Left lobe of liver (tissue), 2 donors: ENCODE results near the gene TMEM87B. TPM values are rescaled to one million over a fixed set of nuclear protein-coding genes. Genes with fewer than 3 reads are reported as not detected.

Source experiments
- ATAC-seq: fragments of 200-7000 bp; cut with Tn5 transposase; one replicate; pipeline ENCODE4 v1.9.1; 2020; ENCODE audit warnings: mild to moderate bottlenecking, moderate library complexity
- DNase-seq: peaks from one replicate; pipeline ENCODE4 v3.0.0-alpha.2; 2020; ENCODE audit warnings: low spot score
- total RNA-seq: library from RNA; stranded (reverse); gene quantifications from one replicate; pipeline ENCODE4 v1.2.1, GENCODE V29; 2021
- donor health status: DM: no; HTN: no; CAD: no; lungs with moderate emphysema.
- donor health status: DM: no; HTN: yes; CAD: no.

The TMEM87B gene
- total RNA-seq, 1 donor from 2014 or later = 7.5 TPM

DNA sequence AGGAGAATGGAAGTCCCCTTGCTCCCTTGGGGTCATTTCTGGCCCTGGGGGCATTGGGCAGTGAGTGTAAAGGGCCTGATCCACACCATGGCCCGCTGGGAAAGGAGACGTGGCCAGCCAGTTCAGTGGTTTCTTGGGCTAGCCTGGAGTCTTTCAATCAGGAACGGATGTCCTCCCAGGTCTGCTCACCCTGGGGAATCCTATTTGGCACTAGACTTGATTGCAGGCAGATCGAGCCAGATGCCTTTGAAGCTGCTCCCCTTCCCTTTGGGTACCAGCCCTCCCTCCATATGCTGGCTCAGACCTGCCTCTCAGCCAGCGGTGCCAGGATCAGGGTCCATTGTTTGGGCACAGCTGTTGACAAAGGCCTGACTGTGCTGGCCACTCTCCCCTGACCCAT, 94.1 kb downstream of the TMEM87B start:
- DNase-seq (peak; percentile 6), ATAC-seq (no peak)

DNA sequence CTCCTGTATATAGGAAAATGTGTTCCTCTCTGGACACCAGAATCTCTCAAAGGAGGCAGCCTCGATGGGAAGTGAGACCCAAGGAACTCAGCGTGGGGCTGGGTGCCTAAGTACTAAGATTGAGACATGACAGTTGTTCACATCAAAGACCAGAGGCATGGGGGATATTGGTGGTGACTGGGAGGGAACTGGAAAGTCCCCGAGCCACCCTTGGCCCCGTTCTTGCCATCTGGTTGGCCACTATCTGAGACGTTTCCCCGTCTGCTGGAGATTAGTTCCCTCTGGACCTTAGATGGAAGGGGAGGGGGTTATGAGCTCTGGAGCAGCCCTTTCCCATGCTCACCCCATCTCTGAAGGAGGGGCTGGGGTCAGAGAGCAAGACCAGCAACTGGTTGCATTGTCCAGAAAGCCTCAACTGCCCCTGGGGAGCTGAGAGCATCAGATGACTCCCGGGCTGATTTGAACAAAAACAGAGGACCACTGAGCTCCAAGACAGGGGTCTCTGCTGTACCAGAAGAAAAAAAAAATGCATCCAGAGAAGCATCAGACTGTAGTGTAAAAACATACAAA, 94.9 kb downstream of the TMEM87B start:
- no peak for ATAC-seq
- DNase-seq = peak; percentile 23

DNA sequence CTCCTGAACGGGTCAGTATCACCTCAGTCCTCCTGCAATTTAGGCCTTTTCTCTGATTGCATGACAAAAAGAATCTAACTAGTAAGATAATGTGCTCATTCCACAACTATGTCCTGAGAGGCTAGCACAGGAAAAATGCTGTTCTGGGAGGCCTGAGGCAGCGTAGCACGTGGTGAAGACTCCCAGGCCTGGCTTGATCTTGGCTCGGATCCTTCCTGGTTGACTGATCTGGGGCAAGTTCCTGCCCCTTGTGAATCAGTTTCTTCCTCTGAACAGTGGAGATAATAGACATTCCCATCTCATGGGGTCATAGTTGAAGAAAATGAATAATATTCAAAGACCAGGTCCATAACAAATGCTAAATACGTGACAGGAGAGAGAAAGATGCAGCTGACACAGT, 95.4 kb downstream of the TMEM87B start:
- peak; percentile 11 for DNase-seq
- ATAC-seq = no peak

DNA sequence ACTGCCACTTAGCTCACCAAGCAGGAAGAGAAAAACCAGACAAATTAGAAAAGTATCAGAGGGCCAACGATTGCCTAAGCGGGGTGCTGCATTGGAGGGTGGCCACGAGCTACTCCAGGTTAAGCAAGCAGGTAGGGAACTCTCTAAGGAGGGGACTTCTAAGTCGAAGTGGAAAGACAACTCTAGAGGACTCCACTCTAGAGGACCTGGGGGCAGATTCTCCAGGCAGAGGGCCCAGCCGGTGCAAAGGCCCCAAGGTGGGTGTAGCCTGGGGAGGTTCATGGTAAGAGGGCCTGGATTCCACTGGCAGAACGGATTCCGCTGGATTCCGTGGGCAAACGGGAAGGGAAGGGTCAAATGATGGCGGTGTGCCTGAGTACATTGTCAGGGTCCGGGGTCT, 95.8 kb downstream of the TMEM87B start:
- ATAC-seq (no peak), DNase-seq (peak; percentile 40)

DNA sequence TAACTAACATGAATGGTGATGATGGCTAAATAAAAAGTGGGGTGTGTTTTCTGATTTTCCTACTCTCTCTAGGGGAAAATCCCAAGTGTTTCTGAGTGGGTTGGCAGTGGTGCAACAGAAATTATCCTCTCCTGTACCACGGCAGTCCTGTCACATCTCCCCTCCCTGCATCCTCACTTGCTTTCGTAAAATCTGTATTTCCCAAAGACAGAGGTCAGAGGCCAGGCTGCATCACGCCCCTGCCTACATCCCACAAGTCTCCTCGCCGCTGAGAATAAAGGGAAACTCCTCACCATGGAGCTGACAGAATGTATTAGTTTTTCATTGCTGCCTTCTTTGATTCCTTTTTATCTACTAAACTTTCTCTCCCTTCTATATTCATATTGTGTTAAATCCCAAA, 96.2 kb downstream of the TMEM87B start:
- ATAC-seq (no peak), DNase-seq (no peak)

DNA sequence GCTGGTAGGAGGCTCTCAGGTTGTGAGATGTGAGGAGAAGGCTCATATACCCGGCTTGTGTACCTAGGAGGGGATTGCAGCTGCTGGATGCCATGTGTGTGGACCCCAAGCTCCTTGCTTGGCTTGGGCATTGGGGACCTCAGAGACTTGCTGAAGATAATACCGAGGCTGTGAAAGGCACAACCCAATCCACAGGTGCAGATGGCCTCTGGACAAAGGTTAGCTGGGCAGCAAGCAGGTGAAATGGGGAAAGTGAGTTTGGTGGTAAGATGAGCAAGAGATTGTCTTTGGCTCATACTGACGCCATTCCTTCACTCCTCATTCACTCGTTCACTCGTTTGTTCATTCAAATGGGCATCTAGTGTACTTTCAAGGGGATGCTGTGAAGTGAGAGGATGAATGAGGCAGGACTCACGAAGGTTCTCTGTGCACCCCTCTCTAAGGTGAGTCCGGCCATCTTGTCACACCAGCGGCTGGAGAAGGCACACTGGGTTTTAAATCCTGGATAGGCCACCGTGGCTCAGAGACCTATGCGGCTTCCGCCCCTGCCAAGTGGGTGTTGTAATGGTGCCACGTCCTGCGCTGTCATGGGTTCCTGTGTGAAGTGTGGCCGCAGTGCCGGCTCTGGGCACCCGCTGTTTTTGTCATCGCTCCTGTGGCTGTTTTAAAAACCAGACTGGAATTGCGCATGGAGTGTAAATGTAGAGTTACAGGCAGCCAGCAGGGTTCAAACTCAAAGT, 96.8 kb downstream of the TMEM87B start:
- ATAC-seq = no peak

DNA sequence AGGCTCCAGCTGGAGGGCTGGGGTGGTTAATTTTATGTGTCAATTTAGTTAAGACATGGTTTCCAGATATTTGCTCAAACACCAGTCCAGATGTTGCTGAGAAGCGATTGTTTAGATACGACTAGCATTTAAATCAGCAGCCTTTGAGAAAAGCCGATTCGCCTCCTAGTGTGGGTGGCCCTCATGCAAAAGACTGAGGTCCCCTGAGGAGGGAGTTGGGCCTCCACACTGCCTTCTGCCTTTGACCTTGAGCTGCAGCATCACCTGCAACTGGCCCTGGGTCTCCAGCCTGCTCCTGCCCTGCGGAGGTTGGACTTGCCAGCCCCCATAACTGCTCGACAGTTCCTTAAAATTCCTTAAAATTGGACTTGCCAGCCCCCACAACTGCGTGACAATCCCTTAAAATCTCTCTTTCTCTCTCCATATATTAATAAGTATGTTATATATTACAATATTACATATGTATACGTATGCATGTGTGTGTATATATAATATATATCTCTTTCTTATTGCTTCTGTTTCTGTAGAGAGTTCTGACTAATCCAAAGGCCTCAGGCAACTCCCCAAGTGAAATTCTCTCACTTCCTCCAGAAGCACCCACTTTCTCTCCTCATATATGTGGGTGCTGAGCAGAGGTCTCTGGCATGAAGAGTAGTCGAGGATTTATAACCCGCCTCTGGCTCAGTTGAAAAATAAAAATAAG, 97.6 kb downstream of the TMEM87B start:
- DNase-seq (peak; percentile 26), ATAC-seq (no peak)

More for the DNA sequence above, 96.8 kb downstream of the TMEM87B start:
- peak; percentile 21 for DNase-seq

DNA sequence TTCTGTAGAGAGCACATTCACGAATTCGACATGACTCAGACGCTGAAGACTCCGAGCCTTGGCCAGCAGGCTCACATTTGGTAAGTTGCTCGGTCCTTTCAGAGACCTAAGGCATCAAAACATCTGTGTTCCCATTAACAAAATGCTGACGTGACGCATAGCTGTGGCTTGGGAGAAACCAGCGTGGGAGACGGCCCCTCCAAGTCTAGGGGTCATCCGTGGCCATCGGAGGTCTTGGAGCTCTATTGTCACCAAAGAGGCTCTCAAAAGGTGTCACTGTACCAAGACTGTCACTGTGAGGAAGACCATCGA, 98.1 kb downstream of the TMEM87B start:
- DNase-seq (peak; percentile 11), ATAC-seq (no peak)

DNA sequence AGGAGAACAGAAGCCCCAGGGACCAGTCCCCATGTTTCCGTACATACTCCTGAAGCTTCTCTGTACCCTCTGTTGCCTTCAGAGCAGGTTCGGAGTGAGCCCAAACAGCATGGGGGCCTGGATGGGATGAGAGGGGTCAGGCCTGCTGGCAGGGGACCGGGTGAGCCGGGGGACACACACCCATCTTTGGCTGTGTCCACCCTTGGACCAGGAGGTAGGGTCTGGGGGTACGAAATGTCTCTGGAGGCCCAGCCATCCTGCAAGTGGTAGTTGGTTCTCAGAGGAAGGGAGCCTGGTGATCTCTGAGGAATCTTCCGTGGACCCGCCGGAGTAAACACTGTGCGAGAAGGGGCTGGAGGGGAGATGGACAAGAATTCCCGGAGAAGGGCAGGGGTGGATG, 98.4 kb downstream of the TMEM87B start:
- DNase-seq (peak; percentile 30), ATAC-seq (no peak)

DNA sequence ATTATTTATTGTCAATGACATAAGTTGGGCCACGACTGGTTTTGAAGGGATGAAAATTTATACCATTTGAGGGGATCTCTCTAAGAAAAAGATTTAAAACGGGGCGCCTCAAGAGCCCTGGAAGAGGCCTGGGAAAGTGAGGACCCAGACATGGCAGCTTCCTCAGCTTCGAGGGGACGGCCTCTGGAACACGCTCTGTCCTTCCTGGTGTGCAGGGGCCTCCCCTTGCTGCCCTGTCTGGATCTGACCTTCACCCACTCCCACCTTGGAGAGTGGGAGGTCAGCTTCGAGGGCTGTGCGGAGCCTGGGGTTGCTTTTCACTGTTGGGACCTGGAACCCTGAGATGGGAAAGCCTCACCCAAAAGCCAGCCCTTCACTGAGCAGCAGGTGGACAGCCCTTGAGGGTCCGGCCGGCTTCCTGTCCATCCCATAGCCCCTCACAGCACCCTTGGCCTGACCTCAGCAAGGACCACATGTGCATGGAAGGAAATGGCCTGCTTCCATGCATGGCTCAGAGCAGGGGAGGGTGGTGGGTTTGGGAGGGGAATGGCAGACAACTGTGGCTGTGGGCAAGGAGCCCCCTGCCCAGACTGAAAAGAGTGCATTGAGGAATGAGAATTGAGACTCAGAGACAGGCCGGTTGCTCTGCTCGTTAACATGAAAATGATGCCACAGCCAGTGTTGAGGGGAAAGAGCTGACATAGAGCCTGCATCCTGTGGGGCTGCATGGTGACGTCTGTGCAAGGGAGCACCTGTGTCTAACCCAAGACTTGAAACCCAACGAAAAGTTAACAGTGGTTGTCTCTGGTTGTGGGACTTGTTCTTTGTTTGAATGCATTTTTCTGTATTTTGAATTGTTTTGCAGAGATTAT, 99.4 kb downstream of the TMEM87B start:
- ATAC-seq (no peak), DNase-seq (peak; percentile 26)

DNA sequence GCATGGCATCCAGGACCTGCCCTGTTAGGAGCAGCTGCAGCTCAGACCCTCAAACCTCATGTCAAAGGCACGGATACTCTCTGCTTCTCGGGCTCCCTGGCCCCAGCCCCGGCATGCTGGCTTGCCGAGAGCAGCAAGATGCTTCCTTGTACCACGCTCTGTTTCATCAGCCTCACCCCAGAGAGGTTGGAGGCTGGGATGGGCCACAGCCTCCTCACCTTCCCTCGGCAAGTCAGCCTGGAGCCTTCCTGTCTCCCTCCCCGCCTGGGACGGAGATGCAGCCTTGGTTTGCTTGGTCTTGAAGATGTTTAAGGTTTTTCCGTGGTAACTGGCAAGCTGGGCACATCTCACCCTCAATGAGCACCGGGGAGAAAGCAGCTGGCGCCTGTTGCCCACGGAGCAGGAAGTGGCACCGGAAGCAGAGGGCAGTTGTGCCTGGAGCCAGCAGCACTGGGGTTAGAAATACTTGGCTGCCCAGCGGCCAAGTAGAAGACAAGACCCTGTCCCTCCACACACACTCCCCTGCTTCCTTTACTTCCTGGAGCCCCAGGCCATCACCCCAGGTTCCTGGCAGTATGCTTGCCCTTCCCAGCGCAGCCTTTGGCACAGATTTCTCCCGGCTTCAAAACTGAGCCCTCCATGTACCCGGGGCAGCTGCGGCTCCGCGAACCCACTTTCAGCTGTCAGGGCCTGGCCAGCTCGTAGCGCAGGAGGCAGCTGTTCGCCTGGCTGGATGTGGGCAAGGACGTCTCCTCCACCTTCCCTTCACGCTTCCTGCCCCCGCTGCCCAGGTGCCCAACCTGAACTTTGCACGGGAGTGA, 100.5 kb downstream of the TMEM87B start:
- peak; percentile 56 for DNase-seq
- peak; percentile 82 for ATAC-seq

DNA sequence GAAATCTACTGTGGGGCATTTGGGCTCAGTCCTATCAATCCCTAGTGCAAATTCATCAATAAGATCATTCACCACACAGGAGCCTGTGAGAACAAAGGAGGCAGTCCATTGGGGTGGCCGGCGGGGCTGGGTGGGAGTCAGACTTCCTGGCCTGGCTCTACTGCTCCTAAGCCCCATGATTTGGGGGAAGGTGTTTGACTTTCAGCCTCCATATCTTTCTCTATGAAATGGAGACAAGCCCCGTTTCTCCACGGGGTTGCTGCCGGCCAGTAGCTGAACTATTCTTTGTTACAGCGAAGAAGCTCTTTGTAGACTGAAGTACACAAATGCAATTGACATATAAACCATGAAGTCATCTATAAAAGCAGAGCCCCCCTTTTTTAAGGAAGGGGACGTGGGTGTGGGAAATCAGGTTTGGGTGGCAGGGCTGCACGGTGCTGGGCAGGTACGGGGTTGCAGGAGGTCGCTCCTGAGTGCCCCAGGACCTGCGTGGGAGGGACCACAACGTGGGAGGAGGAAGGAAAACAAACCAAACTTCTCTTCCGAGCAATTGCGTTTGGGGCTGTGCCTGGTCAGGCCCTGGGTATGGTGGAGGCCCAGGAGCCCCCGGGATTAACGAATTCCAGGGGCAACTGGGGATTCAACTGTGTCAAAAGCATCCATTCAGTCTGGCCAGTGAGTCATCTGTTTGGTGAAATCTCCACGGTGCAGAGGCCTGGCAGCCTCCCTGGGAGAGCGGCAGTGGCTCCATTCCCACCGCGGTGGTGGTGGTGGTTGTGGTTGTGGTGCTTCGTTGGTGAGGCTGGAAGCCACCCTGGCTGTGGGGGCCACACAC, 101.3 kb downstream of the TMEM87B start:
- ATAC-seq (peak; percentile 52), DNase-seq (peak; percentile 40)

DNA sequence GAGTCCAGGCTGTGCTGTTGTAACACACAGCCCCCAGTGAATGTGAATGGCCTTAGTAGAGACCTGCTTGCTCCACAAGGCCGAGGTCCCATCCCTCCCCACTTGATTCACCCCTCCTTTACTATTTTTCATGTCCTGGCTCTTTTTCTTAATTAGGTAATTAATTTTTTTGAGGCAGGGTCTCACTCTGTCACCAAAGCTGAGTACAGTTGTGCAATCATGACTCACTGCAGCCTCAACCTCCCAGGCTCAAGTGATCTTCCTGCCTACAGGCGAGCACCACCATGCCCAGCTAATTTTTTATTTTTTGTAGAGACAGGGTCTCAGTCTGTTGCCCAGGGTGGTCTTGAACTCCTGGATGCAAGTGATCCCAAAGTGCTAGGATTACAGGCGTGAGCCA, 102.4 kb downstream of the TMEM87B start:
- ATAC-seq (no peak), DNase-seq (peak; percentile 6)

DNA sequence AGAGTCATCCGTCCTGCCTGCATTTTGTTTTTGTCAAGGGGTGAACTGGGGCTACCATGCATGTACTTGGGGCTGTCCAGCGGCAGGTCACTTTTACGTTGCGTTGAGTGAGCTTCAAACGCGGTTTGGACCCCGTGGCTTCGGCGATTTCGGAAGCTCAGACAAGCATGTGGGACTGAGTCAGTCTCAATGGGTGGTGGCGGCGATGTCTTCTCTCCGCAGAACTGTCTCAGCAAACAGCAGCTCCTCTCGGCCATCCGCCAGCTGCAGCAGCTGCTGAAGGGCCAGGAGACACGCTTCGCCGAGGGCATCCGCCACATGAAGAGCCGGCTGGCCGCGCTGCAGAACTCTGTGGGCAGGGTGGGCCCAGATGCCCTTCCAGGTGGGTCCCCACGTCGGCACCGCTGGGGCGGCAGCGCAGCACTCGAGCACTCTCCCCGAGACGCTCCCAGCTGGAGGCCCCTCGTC, 104.4 kb downstream of the TMEM87B start:
- no peak for ATAC-seq

DNA sequence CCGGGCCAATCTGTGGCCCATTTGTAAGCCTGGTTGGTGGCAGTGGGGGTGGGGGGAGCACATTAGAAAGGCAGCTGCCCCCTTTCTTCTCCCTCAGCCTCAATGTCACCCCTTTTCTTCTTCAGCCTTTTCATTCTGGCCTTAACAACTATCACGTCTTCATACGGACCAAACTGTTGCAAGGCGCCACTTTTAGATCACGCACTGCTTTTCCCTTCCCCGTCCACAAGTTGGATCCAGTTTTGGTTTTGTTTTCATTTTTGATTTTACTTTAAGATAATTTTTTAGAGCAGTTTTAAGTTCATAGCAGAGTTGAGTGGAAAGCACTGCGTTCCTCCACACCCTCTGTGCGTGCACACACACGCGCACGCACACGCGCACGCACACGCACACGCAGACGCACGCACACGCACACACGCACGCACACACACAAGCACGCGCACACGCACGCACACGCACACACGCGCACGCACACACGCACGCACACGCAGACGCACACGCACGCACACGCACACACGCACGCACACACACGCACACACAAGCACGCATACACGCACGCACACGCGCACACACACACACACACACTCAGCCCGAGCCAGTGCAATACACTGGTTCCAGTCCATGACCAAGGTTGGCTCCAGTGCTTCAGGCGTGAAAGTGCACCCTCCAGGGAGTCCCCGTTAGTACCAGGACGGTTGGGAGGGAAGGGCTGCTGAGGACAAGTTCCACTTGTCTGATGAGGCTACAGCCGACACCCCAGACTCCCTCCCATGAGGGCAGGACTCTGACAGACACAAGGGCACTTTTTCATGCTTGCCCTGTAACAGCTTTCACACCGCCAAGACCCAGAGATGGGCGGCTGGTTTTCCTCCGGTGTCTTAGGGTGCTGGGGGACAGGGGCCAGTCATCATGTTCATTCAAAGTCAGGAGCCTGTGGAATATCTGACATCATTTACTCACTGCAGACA, 105.5 kb downstream of the TMEM87B start:
- ATAC-seq (no peak), DNase-seq (no peak)

More for the DNA sequence above, 104.4 kb downstream of the TMEM87B start:
- DNase-seq = no peak

DNA sequence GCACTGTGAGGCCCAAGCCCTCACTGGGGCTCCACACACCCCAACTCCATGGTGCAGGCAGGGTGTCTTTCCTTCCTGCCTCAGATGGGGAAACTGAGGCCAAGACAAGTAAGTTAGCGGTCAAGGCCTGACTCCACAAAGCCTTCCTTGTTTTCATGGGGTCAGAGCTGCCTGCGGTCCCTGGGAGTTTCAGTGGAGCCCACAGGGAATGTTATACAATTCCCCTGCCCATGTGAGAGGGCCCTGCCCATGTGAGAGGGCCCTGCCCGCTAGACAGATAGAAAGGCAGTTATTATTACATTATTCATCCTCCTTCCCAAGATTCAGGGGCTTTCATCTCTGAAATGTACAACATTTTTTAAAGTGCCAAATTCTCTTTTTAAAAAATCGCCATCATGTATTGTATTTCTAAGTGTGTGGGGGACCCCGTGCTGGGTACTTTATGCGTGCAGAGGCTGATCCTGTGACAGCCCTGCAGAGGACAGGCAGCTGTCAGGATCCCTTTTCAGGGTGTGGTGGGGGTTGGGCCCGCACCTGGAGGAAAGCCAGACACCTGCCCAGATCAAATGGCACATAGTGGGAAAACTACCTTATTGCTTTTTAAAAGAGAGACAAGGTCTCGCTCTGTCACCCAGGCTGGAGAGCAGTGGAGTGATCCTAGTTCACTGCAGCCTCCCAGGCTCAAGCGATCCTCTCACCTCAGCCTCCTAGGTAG, 106.5 kb downstream of the TMEM87B start:
- DNase-seq (no peak), ATAC-seq (no peak)

DNA sequence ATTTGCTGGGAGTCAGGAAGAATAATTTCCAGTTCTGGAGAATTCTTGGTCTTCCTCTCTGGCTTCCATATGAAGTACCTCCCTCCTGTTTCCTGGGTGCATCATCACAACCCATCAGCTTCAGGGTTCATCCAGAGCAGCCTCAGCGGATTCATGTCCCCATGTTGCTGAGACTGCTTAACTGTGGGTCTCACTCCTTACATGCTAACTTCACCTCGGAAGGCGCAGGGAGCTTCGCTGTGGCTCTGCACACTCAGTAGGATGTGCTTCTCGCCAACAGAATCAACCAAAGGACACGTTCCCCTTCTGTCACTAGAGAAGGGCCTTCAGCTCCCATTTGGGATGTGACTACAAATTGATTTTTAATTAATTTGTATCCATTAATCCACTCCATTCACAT, 107.3 kb downstream of the TMEM87B start:
- DNase-seq = peak; percentile 15
- ATAC-seq = no peak

DNA sequence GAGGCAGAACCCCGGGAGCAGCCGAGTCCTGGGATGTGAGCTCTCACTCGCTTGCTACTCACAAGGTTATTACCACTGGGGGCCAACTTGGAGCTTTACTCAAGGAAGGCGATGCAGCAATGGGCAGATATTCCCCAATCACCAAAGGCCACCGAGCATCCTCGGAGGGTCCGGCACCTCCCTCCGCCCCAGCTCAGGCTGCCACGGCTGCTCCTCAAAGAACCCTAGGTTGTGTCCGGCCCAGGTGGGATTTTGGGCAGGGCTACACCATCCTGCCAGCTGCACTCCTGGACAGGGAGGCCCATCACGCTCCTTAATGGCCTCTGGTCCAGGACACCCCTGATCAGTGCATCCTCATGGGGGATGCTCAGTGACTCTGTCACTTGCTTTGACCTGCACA, 107.9 kb downstream of the TMEM87B start:
- ATAC-seq (no peak), DNase-seq (peak; percentile 34)
